T-helper 2 cell treated with Interferon-gamma antibody and Interleukin-4, amounts not matched to agents 100 ng/mL and 5 ng/mL, for 36 hours (primary cell): ENCODE results near the gene ASF1A. TPM values are rescaled to one million over a fixed set of nuclear protein-coding genes. Genes with fewer than 3 reads are reported as not detected.
"Not testable (repeated sequence)": the region's sequence is repeated elsewhere in the genome, so short reads cannot be mapped to it uniquely, and the experiment has no call there.

Source experiments
- intact Hi-C: fragments of 100-400 bp; cut with micrococcal nuclease; formaldehyde crosslinking; loops from one replicate; pipeline ENCODE4 v1.15.1; 2023
- total RNA-seq: library from RNA; stranded (reverse); gene quantifications from 2 replicates; pipeline ENCODE4 v1.2.3, GENCODE V29; 2022

ASF1A gene
- 43.6 TPM in 2 replicates for total RNA-seq

DNA sequence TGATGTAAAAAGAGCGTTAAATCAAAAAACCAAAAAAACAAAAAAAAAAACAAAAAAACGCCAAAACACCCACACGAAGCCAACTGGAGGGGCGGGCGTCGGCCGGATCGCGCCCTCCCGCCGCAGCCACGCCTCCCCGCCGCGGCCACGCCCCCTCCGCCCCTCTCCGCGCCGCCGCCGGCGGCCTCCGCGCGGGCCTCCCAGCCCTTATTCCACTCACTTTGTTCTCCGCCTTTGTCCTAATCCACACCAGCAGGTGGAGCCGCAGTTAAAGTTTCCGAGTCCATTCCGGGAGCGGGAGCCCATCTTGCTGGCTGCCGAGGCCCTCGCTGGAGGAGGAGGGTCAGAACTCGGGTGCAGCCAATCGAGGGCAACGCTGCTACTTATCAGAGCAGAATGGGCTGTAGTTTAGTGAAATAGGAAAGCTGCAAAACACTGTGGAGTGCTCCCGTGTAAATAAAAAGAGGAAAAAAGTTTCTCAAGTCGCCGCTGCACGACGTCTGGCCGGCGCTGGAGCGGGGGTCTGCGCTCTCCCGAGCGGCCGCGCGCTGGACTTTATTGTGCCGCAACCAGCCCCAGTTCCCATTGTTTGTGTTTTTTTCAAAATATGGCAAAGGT is at the start of gene ASF1A:
Gene ASF1A, plus strand, starts transcription at position 346 of the 618 bp plus-strand sequence. Its CDS starts 262 bp downstream, at position 608.
- intact Hi-C loops, result loop anchor here (1.0 to 10.0 kb wide), 15 partner anchors 40 to 1347 kb away; partner anchors contain the start of genes CEP85L, GOPC and NUS1

DNA sequence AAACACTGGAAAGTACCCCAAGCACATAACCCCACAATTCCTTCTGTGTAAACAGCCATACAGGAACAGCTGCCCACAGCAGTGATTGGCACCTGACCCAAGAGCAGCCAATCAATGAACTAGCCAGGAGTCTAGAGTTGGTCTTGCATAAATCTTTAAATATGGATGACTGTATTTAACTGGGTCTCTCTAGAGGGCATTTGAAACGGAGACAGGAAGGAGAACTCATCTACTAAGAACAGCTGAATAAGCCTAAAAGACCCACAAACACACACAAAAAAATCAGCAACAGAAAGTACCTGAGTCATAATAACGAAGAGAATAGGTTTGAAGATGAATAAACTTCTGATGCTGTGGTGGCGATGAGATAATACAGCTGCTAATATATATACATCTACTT is 49.0 kb upstream of the ASF1A start:
- intact Hi-C loops, result loop anchor here (1.0 kb wide), 1 partner anchor 46 kb away; no protein-coding TSS in a partner anchor

DNA sequence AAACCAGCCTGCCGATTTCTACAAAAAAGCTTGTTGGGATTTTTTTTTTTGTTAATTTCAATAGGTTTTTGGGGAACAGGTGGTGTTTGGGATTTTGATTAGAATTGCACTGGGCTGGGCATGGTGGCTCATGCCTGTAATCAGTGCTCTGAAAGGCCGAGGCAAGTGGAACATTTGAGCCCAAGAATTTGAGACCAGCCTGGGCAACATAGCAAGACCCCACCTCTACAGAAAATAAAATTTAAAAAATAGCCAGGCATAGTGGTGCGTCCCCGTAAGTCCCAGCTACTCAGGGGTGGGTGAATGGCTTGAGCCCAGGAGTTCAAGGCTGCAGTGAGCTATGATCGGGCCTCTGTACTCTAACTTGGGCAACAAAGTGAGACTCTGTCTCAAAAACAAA is 40.5 kb upstream of the ASF1A start:
- intact Hi-C loops, result no loop called here

DNA sequence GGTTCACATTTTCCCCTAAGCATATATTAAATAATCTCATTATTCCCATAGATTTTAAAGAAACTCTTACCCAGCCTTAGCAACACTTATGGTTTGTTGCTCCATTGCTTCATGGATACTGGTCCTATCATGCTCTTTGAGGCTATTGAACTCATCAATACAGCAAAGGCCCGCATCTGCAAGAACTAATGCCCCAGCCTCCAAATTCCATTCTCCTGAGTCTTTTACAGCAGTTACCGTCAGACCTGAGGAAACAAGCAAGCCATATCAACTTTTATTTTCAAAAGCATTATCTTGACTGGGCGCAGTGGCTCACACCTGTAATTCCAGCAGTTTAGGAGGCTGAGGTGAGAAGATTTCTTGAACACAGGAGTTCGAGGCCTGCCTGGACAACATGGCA is 37.7 kb upstream of the ASF1A start:
- intact Hi-C loops, result no loop called here

DNA sequence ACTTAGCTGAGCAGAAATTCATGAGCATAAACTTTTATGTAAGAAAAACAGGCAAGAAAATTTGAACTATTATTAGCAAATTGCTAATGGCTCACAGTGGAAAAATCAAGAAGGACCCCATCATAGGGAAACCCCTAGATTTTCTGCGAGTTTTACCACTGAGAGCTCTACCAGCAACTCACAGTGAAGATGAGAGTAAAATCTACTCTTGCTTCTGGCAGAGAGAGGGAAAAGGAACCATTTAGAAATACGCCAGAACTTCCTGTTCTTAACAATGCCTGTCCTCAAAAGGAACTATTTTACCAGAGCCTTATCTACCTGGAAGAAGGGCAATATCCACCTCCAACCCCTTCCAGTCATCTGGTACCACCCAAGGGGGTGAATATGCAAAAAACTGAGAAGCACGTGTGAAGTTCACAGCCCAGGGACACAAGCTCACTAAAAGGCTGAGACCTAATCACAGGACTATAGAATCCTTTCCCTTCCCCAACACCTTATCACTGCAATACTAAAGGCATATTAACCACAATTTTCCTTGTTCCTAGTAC is 34.4 kb upstream of the ASF1A start:
- intact Hi-C loops, result no loop called here

DNA sequence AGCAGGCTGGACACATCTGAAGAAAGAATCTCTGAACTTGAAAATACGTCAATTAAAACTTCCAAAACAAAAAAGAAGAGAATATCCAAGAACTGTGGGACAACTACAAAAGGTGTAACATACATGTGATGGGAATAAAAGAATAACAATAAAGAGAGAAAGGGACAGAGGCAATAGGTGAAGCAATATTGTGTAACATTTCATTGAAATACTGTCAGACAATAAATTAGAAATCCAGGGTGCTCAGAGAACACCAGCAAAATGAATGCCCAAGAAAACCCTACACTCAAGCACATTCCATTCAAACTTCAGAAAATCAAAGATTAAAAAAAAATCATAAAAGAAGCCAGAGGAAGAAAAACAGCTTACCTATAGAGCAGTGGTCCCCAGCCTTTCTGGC is 33.6 kb upstream of the ASF1A start:
- intact Hi-C loops, result no loop called here

DNA sequence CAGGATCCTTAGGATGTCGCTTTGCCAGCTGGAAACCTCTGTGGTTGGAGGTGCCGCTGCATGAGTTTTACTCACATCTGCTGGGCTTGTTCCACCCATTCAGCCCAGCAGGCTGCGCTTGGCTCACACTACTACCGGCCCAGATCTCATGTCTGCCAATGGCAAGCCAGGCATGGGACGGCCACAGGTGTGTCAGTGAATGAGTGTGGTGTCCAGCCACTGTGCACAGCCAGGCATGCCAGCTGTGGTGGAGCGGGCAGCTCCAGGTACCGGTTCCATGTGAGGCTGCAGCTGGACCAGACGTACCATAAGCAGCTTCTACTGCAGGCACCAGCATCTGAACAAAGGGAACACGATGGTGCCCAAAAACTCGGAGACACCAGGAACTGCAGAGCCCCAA is 33.1 kb upstream of the ASF1A start:
- intact Hi-C loops, result no loop called here

DNA sequence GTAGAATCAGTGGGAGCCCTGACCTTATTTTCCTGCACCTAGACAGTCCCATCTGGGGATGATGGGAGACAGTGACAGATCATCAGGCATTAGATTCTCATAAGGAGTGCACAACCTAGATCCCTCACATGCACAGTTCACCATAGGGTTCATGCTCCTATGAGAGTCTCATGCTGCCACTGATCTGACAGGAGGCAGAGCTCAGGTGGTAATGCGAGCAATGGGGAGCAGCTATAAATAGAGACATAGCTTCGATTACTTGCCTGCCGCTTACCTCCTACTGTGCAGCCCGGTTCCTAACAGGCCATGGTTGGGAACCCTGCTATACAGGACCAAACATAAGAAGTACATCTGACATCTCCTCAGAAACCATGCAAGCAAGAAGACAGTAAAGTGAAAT is 31.5 kb upstream of the ASF1A start:
- intact Hi-C loops, result no loop called here

DNA sequence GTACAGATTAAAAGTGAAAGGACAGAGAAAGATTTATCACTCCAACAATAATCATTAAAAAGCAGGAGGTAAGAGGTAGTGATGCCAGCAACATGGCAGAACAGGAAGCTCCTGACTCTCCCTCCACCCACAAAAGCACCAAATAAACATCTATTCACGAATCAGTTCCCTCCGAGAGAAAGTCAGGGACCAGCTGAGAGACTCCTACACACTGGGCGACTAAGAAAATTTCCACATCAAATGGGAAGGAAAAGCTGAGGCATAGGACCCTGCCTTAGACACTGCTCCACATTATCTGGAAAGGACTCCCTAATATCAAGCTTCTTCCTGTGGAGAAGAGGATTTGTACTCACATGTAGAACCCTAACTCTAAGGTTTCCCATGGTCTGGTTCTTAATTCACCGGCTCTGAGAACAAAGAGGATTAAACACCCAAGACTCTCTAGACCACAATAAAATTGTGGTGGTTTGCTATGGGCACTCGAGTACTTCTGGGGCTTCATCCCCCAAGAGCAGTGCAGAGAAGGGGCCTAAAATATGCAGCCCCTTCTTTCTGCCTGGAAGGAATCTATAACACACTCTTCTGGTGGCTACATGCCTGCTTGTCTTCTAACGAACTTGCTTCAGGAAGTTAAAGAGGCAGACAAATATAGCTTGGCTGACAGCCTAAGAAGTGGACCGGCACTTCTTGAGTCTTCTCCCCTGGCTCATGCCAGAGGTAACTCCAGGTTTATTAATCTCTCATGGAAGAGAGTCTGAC is 29.4 kb upstream of the ASF1A start:
- intact Hi-C loops, result no loop called here

DNA sequence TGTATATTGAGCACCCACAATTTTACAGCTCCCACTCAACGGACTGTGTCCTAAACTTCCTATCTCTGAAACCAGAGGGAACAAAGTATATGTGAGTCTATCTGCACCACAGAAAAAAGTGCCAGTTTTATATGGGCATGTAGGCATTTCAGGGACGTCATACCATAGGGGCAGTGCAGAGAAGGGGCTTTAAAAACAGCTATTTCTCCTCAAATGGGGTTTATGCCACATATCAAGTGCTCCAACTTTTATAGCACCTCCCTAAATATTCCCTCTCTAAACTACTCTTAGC is 28.9 kb upstream of the ASF1A start:
- intact Hi-C loops, result no loop called here

DNA sequence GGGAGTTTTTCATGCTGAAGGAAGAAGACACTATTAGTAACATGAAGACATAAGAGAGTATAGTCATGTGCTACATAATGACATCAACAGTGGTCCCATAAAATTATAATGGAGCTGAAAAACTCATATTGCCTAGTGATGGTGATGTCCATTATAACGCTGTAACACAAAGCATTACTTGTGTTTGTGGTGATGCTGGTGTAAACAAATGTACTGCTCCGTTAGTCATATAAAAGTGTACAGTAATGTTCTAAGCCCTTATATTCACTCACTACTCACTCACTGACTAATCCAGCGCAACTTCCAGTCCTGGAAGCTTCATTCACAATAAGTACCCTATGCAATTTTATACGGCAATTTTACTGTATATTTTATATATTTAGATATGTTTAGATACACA is 26.8 kb upstream of the ASF1A start:
- intact Hi-C loops, result no loop called here

DNA sequence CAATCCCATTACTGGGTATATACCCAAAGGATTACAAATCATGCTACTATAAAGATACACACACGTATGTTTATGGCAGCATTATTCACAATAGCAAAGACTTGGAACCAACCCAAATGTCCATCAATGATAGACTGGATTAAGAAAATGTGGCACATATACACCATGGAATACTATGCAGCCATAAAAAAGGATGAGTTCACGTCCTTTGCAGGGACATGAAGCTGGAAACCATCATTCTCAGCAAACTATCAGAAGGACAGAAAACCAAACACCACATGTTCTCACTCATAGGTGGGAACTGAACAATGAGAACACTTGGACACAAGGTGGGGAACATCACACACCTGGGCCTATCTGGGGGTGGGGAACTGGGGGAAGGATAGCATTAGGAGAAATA is 25.1 kb upstream of the ASF1A start:
- intact Hi-C loops, result not testable (repeated sequence)

DNA sequence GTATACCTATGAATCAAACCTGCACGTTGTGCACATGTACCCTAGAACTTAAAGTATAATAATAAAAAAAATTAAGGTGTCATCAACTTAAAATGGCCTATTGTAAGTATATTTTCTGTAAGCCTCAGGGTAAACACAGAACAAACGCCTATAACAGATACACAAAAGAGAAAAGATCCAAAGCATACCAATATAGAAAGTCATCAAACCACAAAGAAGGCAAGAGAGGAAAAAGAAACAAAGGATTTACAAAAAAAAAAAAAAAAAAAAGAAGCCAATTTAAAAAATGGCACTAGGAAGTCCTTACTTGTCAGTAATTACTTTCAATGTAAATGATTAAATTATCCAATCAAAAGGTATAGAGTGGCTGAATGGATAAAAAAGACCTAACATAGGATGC is 24.6 kb upstream of the ASF1A start:
- intact Hi-C loops, result no loop called here

DNA sequence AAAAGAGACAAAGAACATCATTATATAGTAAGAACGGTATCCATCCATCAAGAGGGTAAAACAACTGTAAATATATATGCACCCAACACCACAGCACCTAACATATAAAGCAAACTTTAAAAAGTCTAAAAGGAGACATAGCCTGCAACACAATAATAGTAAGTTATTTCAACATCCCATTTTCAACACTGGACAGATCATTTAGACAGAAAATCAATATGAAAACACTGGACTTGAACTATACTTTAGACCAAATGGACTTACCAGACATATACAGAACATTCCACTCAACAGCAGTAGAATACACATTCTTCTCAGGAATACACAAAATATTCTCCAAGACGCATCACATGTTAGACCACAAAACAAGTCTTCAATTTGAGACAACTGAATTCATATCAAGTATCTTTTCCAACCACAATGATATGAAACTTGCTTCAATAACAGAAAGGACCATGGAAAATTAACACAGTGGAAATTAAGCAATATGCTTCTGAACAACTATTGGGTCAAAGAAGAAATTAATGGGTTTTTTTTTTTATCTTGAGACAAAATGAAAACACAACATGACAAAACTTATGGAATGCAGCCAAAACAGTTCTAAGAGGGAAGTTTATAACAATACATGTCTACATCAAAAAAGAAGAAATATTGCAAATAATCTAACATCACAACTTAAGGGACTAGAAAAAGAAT is 23.9 kb upstream of the ASF1A start:
- intact Hi-C loops, result no loop called here

DNA sequence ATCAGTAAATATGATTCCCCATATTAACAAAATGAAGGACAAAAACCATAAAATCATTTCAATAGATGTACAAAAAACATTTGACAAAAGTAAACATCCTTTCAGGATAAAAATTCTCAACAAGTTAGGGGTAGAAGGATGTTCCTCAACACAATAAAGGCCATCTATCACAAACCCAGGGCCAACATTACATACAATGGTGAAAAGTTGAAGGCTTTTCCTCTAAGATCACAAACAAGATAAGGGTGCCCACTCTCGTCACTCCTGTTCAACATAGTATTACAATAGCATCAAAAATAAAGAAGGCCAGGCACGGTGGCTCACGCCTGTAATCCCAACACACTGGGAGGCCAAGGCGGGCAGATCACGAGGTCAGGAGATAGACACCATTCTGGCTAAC is 22.6 kb upstream of the ASF1A start:
- intact Hi-C loops, result no loop called here

DNA sequence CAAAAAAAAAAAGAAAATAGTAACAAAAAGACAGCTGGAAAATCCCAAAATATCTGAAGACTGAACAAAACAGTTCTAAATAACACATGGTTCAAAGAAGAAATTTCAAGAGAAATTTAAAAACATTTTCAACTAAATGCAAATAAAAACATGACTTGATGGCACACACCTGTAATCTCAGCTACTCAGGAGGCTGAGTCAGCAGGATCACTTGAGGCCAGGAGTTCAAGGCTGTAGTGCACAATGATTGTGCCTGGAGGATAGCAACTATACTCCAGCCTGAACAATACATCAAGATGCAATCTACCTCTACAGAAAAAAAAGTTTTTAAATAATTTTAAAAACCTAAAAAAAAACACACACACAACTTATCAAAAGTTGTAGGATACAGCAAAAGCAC is 21.6 kb upstream of the ASF1A start:
- intact Hi-C loops, result no loop called here

DNA sequence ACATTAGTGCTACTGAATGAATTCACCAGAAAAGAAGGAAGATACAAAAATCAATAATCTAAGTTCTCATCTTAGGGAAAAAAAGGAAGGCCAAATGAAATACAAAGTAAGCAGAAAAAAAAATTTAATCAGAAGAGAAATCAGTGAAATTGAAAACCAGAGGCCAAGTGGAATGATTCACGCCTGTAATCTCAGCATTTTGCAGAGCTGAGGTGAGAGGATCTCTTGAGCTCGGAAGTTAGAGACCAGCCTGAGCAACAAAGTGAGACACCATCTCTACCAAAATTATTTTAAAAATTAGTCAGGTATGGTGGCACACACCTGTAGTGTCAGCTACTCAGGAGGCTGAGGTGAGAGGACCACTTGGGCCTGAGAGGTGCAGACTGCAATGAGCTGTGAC is 21.2 kb upstream of the ASF1A start:
- intact Hi-C loops, result no loop called here

DNA sequence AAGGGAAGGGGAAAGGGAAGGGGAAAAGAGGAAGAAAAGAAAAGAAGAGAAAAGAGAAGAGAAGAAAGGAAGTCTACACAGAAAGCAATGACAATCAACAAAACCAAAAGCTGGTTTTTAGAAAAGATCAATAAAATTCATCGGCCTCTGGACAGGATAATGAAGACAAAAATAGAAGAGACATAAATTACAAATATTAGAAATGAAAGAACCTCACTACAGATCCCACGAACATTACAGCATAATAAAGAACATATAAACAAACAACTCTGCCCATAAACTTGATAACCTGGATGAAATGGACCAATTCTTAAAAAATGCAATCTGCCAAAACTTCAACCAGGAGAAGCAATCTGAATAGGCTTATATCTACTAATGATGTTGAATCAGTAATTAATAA is 20.7 kb upstream of the ASF1A start:
- intact Hi-C loops, result no loop called here

DNA sequence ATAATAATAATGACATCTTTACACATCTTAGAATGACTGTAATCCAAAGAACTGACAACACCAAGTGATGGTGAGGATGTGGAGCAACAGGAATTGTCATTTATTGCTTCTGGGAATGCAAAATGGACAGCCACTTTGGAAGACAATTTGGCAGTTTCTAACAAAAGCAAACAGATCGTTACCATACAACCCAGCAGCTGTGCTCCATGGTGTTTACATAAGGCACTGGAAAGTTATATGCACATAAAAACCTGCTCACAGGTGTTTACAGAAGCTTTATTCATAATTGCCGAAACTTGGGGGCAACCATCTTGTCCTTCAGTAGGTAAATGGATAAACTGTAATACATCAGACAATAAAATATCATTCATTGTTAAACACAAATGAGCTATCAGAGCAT is 18.3 kb upstream of the ASF1A start:
- intact Hi-C loops, result no loop called here

DNA sequence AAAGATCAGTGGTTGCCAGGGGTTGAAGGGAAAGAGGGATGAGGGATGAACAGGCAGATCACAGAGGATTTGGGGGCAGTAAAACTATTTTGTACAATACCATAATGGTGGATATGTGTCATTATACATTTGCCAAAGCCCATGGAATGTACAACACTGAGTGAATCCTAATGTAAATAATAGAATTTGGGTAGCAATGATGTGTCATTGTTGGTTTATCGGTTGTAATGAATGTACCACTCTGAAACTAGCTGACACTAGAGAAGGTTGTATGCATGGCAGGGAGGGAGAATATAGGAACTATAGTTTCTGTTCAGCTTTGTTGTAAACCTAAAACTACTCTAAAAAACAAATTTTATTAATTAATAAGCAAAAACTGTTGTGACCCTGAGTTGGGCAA is 17.8 kb upstream of the ASF1A start:
- intact Hi-C loops, result no loop called here

DNA sequence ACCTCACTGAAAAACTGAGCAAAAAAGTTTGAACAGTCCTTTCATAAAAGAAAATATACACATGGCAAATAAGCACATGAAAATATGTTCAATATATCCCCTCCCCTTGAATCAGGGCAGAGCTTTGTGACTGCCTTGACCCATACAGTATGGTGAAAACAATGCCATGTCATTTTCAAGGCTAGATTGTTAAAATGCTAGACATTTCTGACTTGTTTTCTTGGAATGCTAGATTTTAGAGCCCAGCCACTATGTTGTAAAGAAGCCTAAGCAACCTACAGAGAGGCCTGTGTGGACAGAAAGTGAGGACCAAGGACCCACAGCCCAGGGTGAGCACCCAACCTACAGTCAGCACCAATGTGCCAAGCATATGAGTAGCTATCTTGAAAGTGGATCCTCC is 17.1 kb upstream of the ASF1A start:
- intact Hi-C loops, result no loop called here

DNA sequence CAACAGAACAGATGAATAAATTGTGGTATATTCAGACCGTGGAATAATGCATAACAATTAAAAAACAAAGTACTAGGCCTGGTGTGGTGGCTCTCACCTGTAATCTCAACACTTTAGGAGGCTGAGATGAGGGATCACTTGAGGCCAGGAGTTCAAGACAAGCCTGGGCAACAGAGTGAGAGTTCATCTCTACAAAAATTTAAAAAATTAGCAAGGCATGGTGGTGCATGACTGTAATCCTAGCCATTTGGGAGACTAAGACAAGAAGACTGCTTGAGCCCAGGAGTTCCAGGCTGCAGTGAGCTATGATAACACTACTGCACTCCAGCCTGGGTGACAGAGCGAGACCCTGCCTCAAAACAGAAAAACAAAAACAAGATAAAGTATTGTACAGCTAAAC is 16.1 kb upstream of the ASF1A start:
- intact Hi-C loops, result no loop called here
